NCI-H1417 (cell line): ENCODE measurements around the gene IREB2.
"Not testable (repeated sequence)": the region's sequence is repeated elsewhere in the genome, so short reads cannot be mapped to it uniquely, and the experiment has no call there.

Experiments
- DNase-seq, 3 experiments: peaks; one replicate each; lab custom pipeline; 2025; lab: John Stamatoyannopoulos, UW

The IREB2 gene

GRCh38 chr15:78437762-78438618 is at the start of gene IREB2:
Gene IREB2, plus strand, starts transcription at chr15:78438216. Its CDS starts 122 bp downstream, at chr15:78438338.
- peak; percentile 95 to 100 (median 99) for DNase-seq

GRCh38 chr15:78388865-78389264 is 49.2 kb upstream of the IREB2 start:
- DNase-seq = no peak

- no peak for DNase-seq
These were observed 48.7 kb upstream of the IREB2 start for GRCh38 chr15:78389322-78389721.

GRCh38 chr15:78389738-78390137 is 48.3 kb upstream of the IREB2 start:
- DNase-seq = no peak

- no peak for DNase-seq
These were observed 47.8 kb upstream of the IREB2 start for GRCh38 chr15:78390242-78390641.

GRCh38 chr15:78390826-78391225 is 47.2 kb upstream of the IREB2 start:
- no peak for DNase-seq

- no peak for DNase-seq
These were observed 46.2 kb upstream of the IREB2 start for GRCh38 chr15:78391781-78392180.

- peak; percentile 27 to 91 (median 85) for DNase-seq
These were observed 45.6 kb upstream of the IREB2 start for GRCh38 chr15:78392430-78392829.

GRCh38 chr15:78393137-78393536 is 44.9 kb upstream of the IREB2 start:
- DNase-seq = no peak

GRCh38 chr15:78394026-78394425 is 44.0 kb upstream of the IREB2 start:
- no peak for DNase-seq

- peak; percentile 26 to 84 (median 62) for DNase-seq
These were observed 42.9 kb upstream of the IREB2 start for GRCh38 chr15:78394981-78395616.

- no peak for DNase-seq
These were observed 41.7 kb upstream of the IREB2 start for GRCh38 chr15:78396186-78396814.

- no peak for DNase-seq
These were observed 41.0 kb upstream of the IREB2 start for GRCh38 chr15:78396976-78397375.

GRCh38 chr15:78397382-78397781 is 40.6 kb upstream of the IREB2 start:
- no peak for DNase-seq

- no peak for DNase-seq
These were observed 39.8 kb upstream of the IREB2 start for GRCh38 chr15:78398076-78398825.

GRCh38 chr15:78399091-78399490 is 38.9 kb upstream of the IREB2 start:
- DNase-seq = no peak

- no peak for DNase-seq
These were observed 35.9 kb upstream of the IREB2 start for GRCh38 chr15:78402061-78402610.

- DNase-seq = no peak
These were observed 33.9 kb upstream of the IREB2 start for GRCh38 chr15:78404125-78404524.

- not testable (repeated sequence) for DNase-seq
These were observed 33.2 kb upstream of the IREB2 start for GRCh38 chr15:78404796-78405195.

- no peak for DNase-seq
These were observed 32.6 kb upstream of the IREB2 start for GRCh38 chr15:78405336-78405924.

GRCh38 chr15:78406016-78406585 is 31.9 kb upstream of the IREB2 start:
- DNase-seq = no peak
